NCI-H460 (cell line): ENCODE data around the gene EFCAB6. TPM values are rescaled to one million over a fixed set of nuclear protein-coding genes. Genes with fewer than 3 reads are reported as not detected.

Experiments used
- DNase-seq: peaks from one replicate; pipeline ENCODE4 v3.0.0-alpha.2; 2016; ENCODE audit warnings: low read depth; ENCODE audit errors: extremely low read depth
- total RNA-seq: library from RNA; depleted of rRNA; stranded (reverse); fragments of >200 nt; shearing (Covaris generic); gene quantifications from 2 replicates; pipeline ENCODE4 v1.2.3, GENCODE V29; 2014

EFCAB6 gene
- total RNA-seq, 1 experiment from 2014 or later = 0.40 TPM

DNA sequence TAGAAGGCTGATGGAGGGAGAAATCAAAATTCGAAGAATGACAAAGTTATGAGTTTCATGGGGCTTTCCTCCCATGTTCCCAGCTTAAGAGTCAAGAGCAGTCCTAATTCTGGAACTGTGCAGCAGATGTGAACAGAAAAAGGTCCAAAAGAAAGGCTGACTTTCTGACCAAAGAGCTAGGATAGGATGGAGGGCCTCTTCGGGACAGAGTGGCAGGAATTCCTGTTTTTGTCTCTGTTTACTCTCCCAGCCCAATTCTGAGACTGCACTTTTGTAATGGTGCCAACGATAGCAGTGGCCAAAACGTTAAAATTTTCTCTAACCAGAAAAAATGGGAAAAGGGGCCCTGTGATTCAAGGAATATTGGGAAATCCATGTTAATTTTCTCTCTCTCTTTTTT lies 193.6 kb downstream of the EFCAB6 start:
- DNase-seq = no peak

DNA sequence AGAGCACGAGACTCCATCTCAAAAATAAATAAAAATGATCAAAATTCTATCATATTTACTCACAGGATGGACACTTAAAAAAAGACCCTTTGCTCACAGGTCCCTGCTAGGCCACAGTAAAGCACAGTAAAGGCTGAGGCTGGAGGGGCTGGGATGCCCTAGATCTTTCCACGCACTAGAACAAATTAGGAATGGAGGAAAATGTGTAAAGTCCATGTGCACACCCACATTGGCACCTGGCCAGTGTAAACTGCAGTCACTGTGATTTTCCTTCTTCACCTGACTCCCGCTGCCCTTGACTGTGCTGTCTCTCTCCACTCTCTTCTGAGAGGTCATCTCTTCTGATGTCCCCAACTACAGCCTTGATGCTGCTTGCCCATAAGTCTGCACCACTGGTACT lies 195.5 kb downstream of the EFCAB6 start:
- DNase-seq = no peak

DNA sequence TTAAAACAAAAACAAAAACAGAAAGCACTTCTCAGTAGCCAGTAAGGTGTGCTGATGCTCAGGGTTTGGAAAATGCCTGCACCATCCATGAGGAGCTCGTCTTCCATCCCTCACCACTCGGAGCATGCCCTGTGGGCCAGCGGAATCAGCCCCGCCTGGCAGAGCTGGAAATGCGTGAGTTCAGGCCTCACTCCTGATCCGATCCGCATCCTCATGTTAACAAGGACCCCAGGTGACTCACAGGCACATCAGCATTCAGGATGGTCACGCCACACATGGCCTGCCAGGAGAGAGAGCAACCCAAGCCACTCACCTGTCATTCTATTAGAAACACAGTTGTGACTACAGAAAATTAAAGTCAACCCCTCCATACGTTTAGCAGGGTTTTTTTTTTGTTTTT lies 211.8 kb downstream of the EFCAB6 start:
- no peak for DNase-seq

DNA sequence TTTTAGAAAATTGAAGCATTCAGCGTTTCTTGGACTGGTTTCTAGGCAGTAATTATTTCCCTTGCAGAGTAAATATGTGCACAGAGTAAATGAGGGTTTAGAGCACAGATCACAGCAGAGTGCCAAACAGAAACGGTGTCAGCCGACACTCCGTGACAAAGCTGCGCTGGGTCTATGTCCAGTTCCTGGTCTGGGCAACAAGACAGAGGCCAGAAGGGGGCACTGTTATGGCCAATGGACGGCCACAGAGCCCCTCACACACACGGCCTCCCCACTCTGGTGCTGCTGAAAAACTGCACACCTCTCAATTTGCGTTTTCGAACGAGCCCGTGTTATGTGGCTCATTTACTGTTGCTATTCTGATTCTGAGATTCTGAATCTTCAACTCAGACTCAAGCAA lies 219.6 kb downstream of the EFCAB6 start:
- DNase-seq = no peak

DNA sequence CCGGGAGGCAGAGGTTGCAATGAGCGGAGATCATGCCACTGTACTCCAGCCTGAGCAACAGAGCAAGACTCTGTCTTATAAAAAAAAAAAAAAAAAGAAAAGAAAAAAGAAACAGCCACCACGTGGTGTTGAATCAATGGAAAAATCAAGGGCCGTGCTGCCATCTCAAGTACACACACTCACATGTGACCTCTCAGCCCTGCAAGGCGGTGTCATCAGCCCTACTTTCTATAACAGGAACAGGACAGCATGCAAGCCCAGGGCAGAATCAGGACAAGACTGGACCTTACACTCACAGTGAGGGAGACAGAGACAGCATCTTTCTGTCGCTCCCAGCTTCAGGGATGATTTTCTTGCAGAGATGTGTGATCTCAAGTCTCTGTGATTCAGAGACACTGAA lies 220.7 kb downstream of the EFCAB6 start:
- DNase-seq = no peak

DNA sequence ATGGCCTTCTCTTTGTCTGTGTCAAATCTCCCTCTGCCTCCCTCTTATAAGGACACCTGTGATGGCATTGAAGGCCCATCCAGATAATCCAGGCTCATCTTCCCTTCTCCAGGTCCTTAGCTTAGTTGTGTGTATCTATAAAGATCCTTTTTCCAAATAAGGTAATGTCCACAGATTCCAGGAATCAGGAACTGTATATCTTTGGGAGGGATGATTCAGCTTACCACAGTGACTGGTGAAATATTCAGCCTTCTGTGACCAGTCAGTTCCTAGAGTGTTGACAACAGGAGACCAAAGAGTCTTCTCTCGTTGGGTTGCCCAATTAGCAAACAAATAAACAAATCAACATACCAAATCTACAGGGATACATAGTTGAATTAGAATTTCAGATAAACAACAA lies 224.5 kb downstream of the EFCAB6 start:
- DNase-seq = no peak

DNA sequence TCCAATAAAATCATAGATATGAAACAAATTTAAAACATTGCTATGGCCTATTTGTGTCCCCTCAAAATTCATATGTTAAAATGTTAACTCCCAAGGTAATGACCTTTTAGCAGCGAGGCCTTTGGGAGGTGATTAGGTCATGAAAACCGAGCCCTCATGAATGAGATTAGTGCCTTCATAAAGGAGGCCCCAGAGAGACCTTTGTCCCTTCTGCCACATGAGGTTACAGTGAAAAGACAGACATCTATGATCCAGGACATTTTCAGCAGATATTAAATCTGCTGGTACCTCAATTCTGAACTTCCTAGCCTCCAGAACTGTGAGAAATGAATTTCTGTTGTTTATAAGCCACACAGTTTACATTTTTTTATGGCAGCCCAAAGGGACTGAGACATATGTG lies 228.6 kb downstream of the EFCAB6 start:
- no peak for DNase-seq

DNA sequence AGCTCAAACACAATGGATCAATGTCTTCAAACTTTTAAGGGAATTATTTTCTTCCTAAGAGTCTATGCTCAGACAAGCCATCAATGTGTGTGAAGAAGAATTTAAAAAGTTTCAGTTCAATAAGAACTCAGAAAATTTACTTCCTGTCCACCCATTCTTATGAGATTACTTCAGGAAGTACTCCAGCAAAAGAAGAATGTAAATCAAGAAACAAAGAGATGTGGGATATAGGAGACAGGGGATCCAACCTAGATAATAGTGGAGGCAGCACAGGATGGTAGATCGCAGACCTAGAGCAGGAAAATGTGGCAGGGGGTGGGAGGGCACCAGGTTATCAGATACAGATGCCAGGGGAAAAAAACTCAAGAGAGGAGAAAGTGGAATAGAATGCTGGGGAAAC lies 229.7 kb downstream of the EFCAB6 start:
- no peak for DNase-seq

DNA sequence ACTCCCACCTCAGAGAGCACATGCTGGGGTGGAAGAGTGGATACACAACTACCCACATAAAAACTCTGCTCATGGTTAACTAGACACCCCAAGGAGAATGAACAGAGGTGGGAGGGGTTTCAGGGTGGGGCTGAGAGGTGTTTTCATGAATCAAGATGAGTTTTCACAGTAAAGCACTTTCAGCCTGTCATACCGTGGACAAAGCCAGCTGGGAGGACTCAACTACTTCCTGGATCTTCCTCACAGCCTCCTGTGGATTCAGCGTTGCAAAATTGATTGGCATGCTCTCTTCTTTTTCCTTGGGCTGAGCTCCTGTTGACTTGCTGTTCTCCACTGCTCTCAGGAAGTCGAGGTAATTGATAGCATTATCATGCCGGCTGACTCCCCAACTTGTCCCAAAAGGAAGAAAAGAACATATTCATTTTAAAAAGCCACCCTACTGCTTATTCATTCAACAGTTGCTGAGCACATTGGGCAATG lies 231.8 kb downstream of the EFCAB6 start:
- DNase-seq = no peak

DNA sequence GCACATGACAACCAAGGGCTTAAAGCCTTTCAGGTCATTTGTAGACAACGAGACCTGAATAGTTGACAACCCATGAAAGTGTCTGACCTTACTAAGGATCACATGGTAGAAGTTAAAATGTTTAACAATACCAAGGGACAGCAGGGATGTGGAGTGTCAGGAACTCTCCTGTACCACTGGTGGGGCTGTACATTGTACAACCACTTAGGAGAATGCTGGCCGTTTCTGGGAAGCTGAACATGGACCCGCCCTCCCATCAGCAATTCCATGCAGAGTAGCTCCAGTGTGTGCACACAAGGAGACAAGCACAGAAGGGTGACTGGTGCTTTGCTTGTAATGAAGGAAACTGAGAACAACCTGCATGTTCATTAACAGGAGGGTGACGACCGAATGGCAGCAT lies 237.4 kb downstream of the EFCAB6 start:
- no peak for DNase-seq

DNA sequence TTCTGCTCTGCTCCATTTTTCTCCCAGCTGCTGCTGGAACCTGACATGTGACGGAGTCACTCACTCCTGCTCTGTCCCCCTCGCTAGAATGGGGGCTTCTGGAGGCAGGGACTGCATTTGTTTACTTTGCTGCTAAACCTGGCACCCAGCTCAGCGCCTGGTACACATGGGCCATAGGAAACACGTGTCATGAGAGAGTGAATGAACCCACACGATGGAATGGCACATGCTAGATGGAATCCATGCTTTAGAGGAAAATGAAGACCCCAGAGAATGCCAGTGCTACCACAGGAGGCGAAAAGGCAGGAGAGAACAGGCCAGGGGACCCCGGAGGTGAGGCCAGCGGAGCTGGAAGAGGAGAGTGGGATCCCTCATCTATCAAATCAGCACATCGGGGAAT lies 239.4 kb downstream of the EFCAB6 start:
- no peak for DNase-seq

DNA sequence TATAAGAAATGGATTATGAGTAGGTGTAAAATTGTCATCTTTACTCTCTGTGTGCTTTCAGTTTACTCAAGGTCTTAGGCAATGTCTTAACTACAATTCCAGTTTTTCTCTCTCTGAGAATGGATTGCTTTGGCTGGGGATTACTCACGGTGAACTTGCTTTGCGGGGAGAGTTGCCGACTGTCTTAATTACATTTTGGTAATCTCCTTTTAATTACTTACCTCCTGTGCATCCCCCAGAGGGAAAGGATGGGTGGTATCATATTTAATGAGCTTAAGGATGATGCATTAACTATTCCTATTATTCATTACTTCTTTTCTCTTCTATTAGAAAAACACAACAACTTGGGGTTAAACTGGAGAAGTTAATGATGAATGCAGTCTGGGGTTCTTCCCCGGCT lies 240.9 kb downstream of the EFCAB6 start:
- no peak for DNase-seq

DNA sequence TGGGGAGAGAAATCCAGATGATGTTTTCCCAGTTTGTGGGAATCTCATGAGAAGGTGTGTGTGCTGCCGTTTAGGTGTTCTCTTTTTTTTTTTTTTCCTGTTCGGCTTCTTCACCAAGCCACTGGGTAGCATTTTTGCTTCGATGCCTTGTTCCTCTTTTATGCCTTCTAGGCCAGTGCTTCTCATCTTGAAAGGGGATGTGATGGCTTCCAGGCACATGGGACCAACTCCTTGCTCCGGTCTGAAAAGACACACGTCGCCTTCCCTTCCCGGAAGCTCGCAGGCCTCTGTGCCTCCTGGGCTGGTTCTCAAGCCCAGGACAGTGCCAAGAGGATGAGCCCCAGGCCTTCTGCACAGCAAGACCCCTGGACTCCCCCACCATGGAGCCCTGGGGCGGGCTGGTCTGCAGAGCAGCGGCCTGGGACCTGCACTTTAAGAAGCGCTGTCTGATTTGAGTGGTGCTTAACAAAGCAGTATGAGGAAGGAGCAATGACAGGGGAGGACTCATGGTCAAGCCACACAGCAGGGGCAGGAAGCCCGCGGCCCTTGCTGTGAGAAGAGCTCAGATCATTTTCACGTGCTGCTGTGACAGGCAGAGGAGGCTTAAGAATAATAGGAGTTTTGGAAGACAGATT lies 241.5 kb downstream of the EFCAB6 start:
- no peak for DNase-seq

DNA sequence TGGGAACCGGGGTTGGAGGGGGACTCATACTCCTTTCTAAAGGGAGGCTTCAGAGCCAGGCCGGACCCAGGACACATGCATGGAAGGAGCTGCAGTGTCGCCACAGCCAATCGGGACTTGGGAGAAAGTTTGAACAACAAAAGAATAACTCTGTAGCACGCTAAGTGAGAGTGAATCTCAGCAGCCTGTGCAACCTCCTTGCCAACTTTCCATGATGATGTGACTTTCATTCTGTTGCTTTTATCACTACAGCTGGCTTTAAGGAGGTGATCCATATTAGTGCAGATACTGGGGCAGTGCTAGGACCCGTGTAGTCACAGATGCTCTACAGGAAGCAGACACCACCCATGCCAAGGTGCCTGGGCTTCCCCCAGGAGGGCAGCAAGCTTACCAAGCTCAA lies 243.0 kb downstream of the EFCAB6 start:
- no peak for DNase-seq

DNA sequence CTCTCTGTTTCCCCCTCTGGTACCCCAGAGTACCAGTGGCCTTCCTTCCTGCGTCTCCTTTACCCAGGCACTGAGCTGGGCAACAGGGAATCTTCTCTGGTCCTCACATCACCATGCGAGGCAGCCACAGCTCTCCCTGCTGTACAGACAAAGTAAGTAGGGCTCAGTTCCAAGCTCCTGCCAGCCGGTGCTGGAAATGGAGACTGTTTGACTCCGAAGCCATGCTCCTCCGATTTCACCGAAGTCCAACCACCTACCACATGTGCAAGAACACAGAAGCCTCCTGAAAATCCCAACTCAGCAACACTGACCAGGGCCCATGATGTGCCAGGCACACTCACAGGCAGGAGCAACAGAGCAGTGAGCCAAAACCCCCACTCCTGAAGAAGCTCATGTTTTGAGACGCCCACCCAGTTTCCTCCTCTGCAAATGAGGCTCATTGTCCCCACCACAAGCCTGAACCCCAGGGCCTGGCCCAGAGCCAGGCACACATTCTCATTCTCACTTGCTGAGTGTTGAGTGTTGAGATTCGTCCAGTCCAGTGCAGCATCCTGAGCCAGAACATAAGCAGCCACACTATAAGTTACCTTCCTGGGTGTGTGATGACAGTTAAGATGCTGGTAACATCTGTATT lies 244.3 kb downstream of the EFCAB6 start:
- DNase-seq = no peak

DNA sequence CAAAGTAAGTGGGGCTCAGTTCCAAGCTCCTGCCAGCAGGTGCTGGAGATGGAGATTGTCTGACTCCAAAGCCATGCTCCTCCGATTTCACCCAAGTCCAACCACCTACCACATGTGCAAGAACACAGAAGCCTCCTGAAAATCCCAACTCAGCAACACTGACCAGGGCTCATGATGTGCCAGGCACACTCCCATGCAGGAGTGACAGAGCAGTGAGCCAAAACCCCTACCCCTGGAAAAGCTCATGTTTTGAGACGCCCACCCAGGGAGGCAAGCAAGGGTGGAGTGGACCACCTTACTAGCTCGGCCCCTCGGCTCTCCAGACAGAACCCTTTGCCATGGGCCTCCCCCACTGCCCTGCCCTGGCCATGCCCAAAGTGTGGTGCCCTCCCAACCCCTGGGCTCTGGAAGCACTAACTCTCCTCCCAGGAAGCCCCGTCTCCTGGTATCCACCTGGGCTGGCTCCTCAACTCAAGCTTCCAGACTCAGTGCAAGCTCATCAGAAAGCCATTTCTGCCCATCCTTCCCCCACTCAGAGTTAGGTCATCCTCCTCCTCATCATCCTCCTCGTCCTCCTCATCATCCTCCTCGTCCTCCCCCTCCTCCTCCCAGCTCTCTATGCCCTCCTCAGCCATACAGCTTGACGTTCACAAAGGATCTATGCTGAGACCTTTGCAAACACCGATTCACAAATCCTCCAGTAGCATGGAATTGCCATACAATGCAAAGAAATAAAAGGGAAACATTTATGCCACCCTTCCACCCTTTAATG lies 245.4 kb downstream of the EFCAB6 start:
- no peak for DNase-seq

DNA sequence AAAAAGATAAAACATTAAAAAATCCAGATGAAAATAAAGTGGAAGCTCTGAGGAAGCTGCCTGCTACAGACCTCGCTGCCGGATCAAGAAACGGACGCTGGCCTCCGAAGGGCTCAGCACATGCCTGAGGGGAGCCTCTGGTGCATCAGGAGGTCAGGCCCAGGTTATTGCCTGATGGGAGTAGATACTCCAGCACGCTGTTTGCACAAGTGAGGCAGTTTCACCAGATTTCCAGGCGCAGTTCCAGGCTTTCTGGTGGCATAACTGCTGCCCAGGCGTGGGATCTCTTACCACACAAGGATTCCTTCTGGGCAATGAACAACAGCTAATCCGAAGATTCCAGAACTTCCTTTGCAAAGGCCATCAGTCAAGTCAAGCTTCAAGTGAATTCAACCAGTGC lies 246.1 kb downstream of the EFCAB6 start:
- DNase-seq = no peak

DNA sequence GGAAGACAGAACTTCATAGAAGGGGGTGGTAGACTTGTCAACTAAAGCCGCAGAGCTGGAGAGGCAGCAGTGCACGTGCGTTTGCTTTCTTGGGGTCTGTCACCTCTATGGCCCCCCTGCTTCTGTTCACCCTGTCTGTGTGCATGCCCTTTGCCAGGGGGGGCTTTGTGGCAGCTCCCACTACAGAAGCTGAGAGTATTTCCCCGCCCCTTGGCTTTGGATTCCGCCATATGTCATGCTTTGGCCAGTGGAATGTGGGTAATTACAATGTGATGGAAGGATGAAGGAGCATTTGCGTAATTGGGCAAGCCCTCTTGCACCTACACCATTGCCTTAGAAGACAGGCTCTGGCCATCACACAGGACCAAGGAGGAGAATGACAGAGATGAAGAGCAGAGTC lies 247.2 kb downstream of the EFCAB6 start:
- DNase-seq = no peak

DNA sequence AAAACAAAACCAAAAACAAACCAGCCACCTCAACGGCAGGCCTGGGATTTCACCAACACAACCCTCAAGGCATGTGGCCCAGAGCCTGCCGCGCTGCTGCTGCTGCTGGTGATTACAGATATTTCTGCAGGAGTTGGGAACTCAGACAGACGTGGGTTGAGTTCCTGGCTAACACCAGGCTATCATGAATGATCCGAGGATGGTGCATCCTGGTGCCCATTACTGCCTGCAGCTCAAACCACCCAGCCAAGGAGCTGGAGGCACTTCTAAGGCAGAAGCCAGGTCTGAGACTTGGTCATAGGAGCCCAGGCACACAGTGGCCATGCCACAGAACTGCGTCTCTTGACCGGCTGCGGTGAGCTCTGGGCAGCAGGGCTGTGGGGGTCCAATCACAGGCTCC lies 248.5 kb downstream of the EFCAB6 start:
- no peak for DNase-seq

DNA sequence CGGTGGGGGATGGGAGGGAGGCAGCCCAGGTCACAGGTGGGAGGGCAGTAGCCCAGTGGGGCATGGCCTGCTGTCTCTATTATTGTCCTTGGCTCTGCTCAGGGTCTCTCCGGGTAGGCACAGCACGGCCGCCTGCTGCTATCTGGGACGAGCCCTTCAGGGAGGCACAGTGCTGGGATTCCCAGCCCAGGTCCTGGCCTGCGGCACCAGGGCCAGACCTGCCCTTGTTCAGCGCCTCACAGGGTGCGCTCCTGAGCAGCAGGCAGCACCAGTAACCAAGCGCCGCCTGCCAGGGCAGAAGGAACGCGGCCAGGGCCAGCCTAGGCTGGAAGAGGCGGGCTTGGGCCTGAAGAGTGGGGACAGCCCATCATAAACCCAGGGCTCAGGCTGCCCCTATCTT lies 249.3 kb downstream of the EFCAB6 start:
- no peak for DNase-seq

DNA sequence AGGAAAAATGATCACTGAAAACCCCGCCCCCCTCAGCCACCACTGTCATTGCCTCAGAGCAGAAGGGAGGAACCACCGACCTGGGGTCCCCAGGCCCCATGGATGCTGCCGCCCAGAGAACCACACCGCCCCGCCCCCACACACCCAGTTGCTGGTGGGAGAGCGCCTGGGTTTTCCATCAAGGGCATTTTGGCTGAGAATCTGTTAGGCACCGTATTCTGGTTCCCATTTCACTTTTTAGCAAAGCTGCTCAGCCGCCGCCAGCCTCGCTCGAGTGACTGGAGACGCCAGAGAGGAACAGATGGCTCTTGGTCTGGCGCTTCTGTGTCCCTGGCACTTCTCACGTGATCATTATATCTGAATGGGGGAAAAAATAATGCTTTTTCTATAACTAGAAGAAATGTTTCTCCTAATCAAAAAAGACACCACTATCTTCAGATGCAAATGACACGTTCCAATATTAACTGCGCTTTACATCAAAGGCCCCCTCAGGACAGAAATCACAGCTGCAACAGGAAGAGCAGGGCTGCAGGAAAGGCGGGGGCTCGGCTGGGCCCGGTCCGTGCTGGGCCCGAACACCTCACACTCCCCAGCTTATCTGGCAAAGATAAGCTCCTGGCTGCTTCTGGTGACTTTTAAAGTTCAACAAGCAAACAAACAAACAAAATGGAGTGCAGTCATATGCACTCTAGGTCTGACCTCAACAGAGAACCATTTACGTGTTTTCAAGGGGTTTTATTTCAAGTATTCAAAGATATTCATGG lies 250.5 kb downstream of the EFCAB6 start:
- no peak for DNase-seq
